HEK293 (cell line): ENCODE data around the gene ZNF85.

Source experiments
- CTCF ChIA-PET: fragments of 350-600 bp; formaldehyde crosslinking; extraction: SDS; loops from one replicate; lab custom pipeline; 2021; ENCODE audit warnings: antibody characterized with exemption; lab: Yijun Ruan, JAX
- POLR2A ChIA-PET: fragments of 300-600 bp; formaldehyde crosslinking; extraction: SDS; loops from one replicate; lab custom pipeline; 2020; ENCODE audit warnings: antibody characterized with exemption, inconsistent platforms; lab: Yijun Ruan, JAX
- H3K27ac ChIP-seq: fragments of 200-500 bp; sonication (Bioruptor generic); 2 replicates; pipeline ENCODE4 v1.5.1; 2014; ENCODE audit warnings: low read depth, low read length, control low read depth, inconsistent platforms; ENCODE audit errors: extremely low read depth
- H3K36me3 ChIP-seq, 2 experiments: fragments of 200-500 bp in 1 of 2; sonication (Bioruptor generic) in 1 of 2; 1 replicate in 1 of 2; 2 replicates in 1 of 2; pipeline ENCODE4 v1.5.1; 2014 to 2017; ENCODE audit warnings: inconsistent platforms in 2 of 2, low read length in 2 of 2; ENCODE audit not compliant: control insufficient read depth in 2 of 2, insufficient read depth in 1 of 2
- H3K4me1 ChIP-seq: fragments of 200-500 bp; sonication (Bioruptor generic); 2 replicates; pipeline ENCODE4 v1.5.1; 2014; ENCODE audit warnings: mild to moderate bottlenecking, low read length, inconsistent platforms; ENCODE audit not compliant: control insufficient read depth, insufficient read depth
- H3K4me3 ChIP-seq: 2 replicates; pipeline ENCODE4 v1.5.1; 2011; ENCODE audit warnings: low read depth, mild to moderate bottlenecking, control low read depth, low read length, moderate library complexity
- H3K9me3 ChIP-seq: fragments of 200-500 bp; sonication (Bioruptor generic); 2 replicates; pipeline ENCODE4 v1.5.1; 2014; ENCODE audit warnings: low read depth, low read length, inconsistent platforms; ENCODE audit not compliant: control insufficient read depth, insufficient read depth
- HOXD13 ChIP-seq: sonication (generic); formaldehyde crosslinking; IDR thresholded peaks from 2 replicates; pipeline ENCODE4 v1.8.0; 2022; ENCODE audit warnings: missing genetic modification reagents, borderline replicate concordance
- MYNN ChIP-seq: fragments of 450-650 bp; formaldehyde crosslinking; IDR thresholded peaks from 2 replicates; pipeline ENCODE4 v1.5.1; 2016; ENCODE audit warnings: missing biosample characterization, missing genetic modification characterization, borderline replicate concordance
- ZBTB1 ChIP-seq: fragments of 450-650 bp; formaldehyde crosslinking; IDR thresholded peaks from 2 replicates; pipeline ENCODE4 v1.5.1; 2016; ENCODE audit warnings: missing biosample characterization, missing genetic modification characterization
- ZBTB48 ChIP-seq: fragments of 450-650 bp; formaldehyde crosslinking; IDR thresholded peaks from 2 replicates; pipeline ENCODE4 v1.5.1; 2016; ENCODE audit warnings: missing biosample characterization, missing genetic modification characterization
- ZNF157 ChIP-seq: fragments of 450-650 bp; formaldehyde crosslinking; IDR thresholded peaks from 2 replicates; pipeline ENCODE4 v1.5.1; 2016; ENCODE audit warnings: missing biosample characterization, missing genetic modification characterization
- ZNF174 ChIP-seq: fragments of 450-650 bp; formaldehyde crosslinking; IDR thresholded peaks from 2 replicates; pipeline ENCODE4 v1.5.0; 2017; ENCODE audit warnings: missing biosample characterization, mild to moderate bottlenecking, missing genetic modification characterization
- ZNF324 ChIP-seq: fragments of 450-650 bp; formaldehyde crosslinking; IDR thresholded peaks from 2 replicates; pipeline ENCODE4 v1.5.1; 2016; ENCODE audit warnings: missing biosample characterization, missing genetic modification characterization
- ZNF335 ChIP-seq: fragments of 450-650 bp; formaldehyde crosslinking; conservative IDR thresholded peaks from 2 replicates; pipeline ENCODE4 v1.5.1; 2016; ENCODE audit warnings: missing biosample characterization, missing genetic modification characterization
- ZNF404 ChIP-seq: fragments of 450-650 bp; formaldehyde crosslinking; IDR thresholded peaks from 2 replicates; pipeline ENCODE4 v1.5.1; 2017; ENCODE audit warnings: missing biosample characterization, missing genetic modification characterization
- ZNF416 ChIP-seq: fragments of 450-650 bp; formaldehyde crosslinking; IDR thresholded peaks from 2 replicates; pipeline ENCODE4 v1.5.1; 2016; ENCODE audit warnings: missing biosample characterization, missing genetic modification characterization
- ZNF624 ChIP-seq: fragments of 450-650 bp; formaldehyde crosslinking; IDR thresholded peaks from 2 replicates; pipeline ENCODE4 v1.5.1; 2017; ENCODE audit warnings: missing biosample characterization, missing genetic modification characterization
- ZNF660 ChIP-seq: fragments of 450-650 bp; IDR thresholded peaks from 2 replicates; pipeline ENCODE4 v1.5.1; 2018; ENCODE audit warnings: missing biosample characterization, mild to moderate bottlenecking, missing genetic modification characterization
- ZNF670 ChIP-seq: fragments of 450-650 bp; formaldehyde crosslinking; IDR thresholded peaks from 2 replicates; pipeline ENCODE4 v1.5.1; 2016; ENCODE audit warnings: missing biosample characterization, missing genetic modification characterization, low read depth
- ZNF777 ChIP-seq: fragments of 450-650 bp; formaldehyde crosslinking; IDR thresholded peaks from 2 replicates; pipeline ENCODE4 v1.5.1; 2017; ENCODE audit warnings: missing biosample characterization, missing genetic modification characterization, borderline replicate concordance
- ZNF830 ChIP-seq: fragments of 450-650 bp; IDR thresholded peaks from 2 replicates; pipeline ENCODE4 v1.5.0; 2018; ENCODE audit warnings: missing biosample characterization, missing genetic modification characterization, low read depth, mild to moderate bottlenecking, moderate library complexity
- TF ChIP-seq, protein P1 (sequence below): fragments of 450-650 bp; formaldehyde crosslinking; IDR thresholded peaks from 2 replicates; pipeline ENCODE4 v1.5.1; 2016; ENCODE audit warnings: missing biosample characterization, missing genetic modification characterization
- TF ChIP-seq, protein P2 (sequence below): fragments of 450-650 bp; formaldehyde crosslinking; IDR thresholded peaks from 2 replicates; pipeline ENCODE4 v1.5.1; 2017; ENCODE audit warnings: missing biosample characterization, missing genetic modification characterization

The ZNF85 gene

DNA sequence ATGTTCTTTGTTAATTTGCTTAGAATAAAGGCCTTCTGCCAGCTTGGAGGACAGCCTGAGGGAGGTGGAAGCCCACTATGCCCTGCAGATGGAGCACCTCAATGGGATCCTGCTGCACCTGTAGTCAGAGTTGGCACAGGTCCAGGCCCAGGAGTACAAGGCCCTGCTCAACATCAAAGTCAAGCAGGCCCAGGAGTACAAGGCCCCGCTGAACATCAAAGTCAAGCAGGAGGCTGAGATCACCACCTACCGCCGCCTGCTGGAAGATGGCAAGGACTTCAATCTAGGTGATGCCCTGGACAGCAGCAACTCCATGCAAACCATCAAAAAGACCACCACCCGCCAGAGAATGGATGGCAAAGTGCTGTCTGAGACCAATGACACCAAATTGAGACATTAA lies 41.7 kb downstream of the ZNF85 start:
- H3K9me3 ChIP-seq = no peaks in the 10 kb centered on the region
- ChIA-PET CTCF (no interaction called here), POLR2A (no interaction called here)
- TF ChIP-seq ZNF624 (tag by site-specific recombination) (no peak), ZBTB48 (tag by site-specific recombination) (no peak), ZNF174 (no peak), ZNF416 (tag by site-specific recombination) (no peak), MYNN (tag by site-specific recombination) (no peak), ZNF324 (no peak), HOXD13 (CRISPR knock-in tag) (no peak), ZNF335 (tag by site-specific recombination) (no peak), ZNF777 (no peak), ZNF660 (tag by site-specific recombination) (no peak)
- TF ChIP-seq, protein P1, sequence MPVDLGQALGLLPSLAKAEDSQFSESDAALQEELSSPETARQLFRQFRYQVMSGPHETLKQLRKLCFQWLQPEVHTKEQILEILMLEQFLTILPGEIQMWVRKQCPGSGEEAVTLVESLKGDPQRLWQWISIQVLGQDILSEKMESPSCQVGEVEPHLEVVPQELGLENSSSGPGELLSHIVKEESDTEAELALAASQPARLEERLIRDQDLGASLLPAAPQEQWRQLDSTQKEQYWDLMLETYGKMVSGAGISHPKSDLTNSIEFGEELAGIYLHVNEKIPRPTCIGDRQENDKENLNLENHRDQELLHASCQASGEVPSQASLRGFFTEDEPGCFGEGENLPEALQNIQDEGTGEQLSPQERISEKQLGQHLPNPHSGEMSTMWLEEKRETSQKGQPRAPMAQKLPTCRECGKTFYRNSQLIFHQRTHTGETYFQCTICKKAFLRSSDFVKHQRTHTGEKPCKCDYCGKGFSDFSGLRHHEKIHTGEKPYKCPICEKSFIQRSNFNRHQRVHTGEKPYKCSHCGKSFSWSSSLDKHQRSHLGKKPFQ (tag by site-specific recombination) = no peak
- no peaks in the 10 kb centered on the region for H3K36me3 ChIP-seq
- no peak overlapping the region for H3K27ac ChIP-seq
- no peak overlapping the region for H3K4me3 ChIP-seq
- no peaks in the 10 kb centered on the region for H3K4me1 ChIP-seq

DNA sequence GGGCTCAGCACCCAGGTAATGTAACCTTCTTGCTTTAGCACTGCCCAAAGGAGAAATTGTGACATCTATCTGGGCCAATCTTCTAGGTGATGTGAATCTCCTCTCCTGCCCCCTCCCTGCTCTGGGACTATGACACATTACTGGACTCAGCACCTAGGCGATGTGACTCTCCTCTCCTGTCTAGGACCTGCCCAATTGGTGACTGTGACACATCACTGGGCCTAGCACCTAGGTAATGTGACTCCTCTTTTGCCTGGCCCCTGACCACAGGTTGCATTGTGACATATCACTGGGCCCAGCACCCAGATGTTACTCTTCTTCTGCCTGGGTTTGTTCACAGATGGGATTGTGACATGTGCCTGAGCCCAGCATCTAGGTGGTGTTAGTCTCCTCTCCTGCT lies 45.0 kb downstream of the ZNF85 start:
- Histone ChIP-seq H3K4me3 (no peak overlapping the region), H3K27ac (no peak overlapping the region), H3K9me3 (no peaks in the 10 kb centered on the region), H3K4me1 (no peaks in the 10 kb centered on the region), H3K36me3 (no peaks in the 10 kb centered on the region)
- POLR2A ChIA-PET = no interaction called here
- CTCF ChIA-PET = no interaction called here
- no peak for TF ChIP-seq ZNF830 (tag by site-specific recombination)

DNA sequence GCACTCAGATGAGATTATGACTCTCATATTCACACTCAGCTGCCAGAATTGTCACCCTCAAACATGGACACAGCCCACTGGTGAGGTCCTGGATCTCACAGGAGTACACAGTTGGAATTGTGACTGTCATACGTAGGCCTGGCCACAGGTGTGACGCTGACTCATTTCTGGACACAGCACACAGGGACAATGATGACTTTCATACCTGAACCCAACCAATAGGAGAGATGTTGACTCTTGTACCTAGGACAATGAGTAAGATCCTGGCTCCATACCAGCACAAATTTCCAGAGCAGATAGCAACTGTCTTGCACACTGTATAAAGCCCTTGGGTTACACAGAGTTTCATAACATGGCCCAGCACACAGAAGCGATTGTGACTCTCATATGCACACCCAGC lies 46.4 kb downstream of the ZNF85 start:
- H3K27ac ChIP-seq = no peak overlapping the region
- no peaks in the 10 kb centered on the region for H3K36me3 ChIP-seq
- ChIA-PET CTCF (no interaction called here), POLR2A (no interaction called here)
- no peak for TF ChIP-seq ZNF404
- no peak for TF ChIP-seq ZNF670 (tag by site-specific recombination)
- no peak for TF ChIP-seq ZNF157
- TF ChIP-seq ZBTB1 = no peak
- TF ChIP-seq, protein P1 (tag by site-specific recombination) = no peak
- TF ChIP-seq, protein P2, sequence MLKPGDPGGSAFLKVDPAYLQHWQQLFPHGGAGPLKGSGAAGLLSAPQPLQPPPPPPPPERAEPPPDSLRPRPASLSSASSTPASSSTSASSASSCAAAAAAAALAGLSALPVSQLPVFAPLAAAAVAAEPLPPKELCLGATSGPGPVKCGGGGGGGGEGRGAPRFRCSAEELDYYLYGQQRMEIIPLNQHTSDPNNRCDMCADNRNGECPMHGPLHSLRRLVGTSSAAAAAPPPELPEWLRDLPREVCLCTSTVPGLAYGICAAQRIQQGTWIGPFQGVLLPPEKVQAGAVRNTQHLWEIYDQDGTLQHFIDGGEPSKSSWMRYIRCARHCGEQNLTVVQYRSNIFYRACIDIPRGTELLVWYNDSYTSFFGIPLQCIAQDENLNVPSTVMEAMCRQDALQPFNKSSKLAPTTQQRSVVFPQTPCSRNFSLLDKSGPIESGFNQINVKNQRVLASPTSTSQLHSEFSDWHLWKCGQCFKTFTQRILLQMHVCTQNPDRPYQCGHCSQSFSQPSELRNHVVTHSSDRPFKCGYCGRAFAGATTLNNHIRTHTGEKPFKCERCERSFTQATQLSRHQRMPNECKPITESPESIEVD (tag by site-specific recombination) = no peak
- no peaks in the 10 kb centered on the region for H3K9me3 ChIP-seq
- H3K4me3 ChIP-seq = no peak overlapping the region
- H3K4me1 ChIP-seq = no peaks in the 10 kb centered on the region
